Activated T-helper 1 cell treated with anti-CD3 and anti-CD28 coated beads, Interleukin-2, amount 50 U/mL, for 16 hours (primary cell): ENCODE results near the gene GPR137B.

ENCODE experiments used
- DNase-seq, 2 donors: peaks; one replicate each; pipeline ENCODE4 v3.0.0-alpha.2; 2020; ENCODE audit warnings: low read depth in 1 of 2, low spot score in 1 of 2

GPR137B gene, protein sequence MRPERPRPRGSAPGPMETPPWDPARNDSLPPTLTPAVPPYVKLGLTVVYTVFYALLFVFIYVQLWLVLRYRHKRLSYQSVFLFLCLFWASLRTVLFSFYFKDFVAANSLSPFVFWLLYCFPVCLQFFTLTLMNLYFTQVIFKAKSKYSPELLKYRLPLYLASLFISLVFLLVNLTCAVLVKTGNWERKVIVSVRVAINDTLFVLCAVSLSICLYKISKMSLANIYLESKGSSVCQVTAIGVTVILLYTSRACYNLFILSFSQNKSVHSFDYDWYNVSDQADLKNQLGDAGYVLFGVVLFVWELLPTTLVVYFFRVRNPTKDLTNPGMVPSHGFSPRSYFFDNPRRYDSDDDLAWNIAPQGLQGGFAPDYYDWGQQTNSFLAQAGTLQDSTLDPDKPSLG

DNA sequence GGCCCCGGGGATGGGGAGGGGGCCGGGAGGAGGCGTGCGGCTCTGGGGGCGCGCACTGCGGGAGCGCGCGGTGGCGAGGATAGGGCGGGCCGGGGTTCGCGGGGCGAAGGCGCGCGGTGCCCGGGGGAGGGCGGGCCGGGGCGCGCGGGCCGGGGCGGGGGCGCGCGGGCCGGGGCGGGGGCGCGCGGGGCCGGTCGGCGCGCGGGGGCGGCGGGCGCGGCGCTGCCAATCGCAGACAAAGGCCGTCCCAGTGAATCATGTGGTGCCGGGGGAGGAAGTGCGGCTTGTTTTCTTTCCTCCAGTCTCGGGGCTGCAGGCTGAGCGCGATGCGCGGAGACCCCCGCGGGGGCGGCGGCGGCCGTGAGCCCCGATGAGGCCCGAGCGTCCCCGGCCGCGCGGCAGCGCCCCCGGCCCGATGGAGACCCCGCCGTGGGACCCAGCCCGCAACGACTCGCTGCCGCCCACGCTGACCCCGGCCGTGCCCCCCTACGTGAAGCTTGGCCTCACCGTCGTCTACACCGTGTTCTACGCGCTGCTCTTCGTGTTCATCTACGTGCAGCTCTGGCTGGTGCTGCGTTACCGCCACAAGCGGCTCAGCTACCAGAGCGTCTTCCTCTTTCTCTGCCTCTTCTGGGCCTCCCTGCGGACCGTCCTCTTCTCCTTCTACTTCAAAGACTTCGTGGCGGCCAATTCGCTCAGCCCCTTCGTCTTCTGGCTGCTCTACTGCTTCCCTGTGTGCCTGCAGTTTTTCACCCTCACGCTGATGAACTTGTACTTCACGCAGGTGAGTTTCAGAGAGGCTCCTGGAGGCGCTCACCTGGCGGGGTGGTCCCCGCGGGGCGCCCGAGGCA is at the start of gene GPR137B:
GPR137B (plus strand) TSS at position 287 of the 851 bp plus-strand sequence; CDS start at position 371, 84 bp downstream.
- DNase-seq, result peak in 1 of 2 donors; percentile 31

DNA sequence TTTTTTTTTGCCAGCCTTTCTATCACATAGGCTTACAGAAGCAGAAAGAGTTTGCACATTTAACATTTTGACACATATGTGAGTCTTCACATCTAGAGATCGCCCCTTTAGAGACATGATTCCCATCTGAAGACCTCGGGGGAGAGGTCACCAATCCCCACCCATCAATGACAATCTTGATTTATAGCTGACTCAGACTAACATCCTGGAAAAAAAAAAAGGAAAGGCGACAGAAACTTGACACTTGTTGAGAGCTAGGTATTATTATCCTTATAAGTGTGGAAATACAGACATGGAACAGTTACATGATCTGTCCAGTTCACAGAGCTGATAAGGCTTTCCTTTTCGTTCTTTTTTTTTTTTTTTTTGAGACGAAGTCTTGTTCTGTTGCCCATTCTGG is 49.4 kb upstream of the GPR137B start:
- DNase-seq, result no peak

DNA sequence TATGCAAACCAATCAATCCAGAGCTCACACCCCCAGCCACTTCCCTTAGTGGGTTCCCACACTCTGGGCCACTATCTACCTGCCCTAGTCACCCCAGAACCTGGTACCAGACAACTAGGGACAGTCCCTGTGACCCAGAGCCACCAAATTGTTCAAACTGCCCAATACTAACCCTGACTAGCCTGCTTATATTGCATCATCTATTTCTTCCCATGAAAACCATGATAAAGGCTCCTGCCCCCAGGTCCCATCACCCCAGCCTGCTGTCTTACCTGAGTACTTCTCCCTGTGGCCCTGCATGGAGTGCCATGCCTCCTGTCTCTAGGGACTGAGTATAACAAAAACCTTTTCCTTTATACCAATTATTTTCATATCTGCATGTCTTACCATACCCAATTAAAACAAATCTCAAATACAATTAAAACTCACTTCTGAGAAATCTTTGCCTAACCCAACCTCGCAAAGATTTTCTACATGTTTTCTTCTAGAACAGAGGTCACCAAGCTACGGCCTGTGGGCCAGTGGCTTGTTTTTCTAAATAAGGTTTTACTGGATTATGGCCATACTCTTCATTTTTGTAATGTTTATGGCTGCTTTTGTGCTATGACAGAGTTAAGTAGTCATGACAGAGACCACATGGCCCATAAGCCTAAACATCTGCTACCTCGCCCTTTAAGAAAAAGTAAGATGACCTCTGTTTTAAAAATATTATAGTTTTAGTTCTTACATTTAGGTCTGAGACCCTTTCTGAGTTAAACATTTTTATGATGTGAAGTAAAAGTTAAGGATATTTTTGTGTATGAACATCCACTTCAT is 46.4 kb upstream of the GPR137B start:
- no peak for DNase-seq

DNA sequence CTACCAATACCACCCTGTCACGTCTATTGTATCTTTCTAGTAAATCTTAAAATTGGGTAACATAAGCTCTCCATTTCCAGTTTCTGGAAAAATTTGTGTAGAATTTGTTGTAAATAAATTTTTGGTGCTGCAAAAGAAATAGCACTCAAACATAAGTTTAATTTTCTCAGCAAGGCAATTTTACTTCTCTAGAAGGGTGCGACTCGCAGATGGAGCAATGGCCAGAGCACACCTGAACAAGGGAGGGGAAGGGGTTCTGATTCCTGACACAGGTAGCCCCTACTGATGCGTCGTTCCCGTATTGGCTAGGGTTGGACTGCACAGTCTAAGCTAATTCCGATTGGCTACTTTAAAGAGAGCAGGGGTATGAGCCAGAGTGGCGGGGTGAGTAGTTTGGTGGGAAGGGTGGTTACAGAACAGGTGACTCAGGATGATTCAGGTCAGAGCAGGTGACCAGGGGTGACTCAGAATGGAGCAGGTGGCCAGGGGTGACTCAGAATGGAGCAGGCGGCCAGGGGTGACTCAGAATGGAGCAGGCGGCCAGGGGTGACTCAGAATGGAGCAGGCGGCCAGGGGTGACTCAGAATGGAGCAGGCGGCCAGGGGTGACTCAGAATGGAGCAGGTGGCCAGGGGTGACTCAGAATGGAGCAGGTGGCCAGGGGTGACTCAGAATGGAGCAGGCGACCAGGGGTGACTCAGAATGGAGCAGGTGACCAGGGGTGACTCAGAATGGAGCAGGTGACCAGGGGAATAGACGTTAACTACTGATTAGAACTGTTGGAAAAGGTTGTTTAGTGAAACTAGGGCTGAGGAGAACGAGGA is 45.5 kb upstream of the GPR137B start:
- peak; percentile 78 to 87 for DNase-seq

- DNase-seq, result no peak
Measured at GRCh38 chr1:236098267-236098666, 44.1 kb upstream of the GPR137B start.

- DNase-seq, result no peak
Measured at GRCh38 chr1:236099355-236099974, 42.9 kb upstream of the GPR137B start.

DNA sequence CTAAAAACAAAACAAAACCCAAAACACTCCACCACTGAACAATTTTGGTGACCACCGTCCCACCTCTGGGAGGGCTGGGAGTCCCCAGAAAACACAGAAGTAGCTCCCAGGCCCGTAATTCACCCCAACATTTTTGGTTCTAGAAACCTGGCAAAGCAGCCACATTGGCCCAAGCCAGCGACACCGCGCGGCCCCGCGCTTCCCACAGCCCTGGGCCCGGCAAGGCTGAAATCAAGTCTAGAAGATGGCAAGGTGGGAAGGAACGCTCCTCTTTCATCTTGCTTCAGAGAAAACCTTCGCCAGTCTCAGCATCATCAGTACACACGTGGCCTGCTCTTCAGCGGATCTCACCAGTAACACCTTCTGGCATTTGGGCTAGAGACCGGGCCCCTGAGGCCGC is 41.5 kb upstream of the GPR137B start:
- no peak for DNase-seq

DNA sequence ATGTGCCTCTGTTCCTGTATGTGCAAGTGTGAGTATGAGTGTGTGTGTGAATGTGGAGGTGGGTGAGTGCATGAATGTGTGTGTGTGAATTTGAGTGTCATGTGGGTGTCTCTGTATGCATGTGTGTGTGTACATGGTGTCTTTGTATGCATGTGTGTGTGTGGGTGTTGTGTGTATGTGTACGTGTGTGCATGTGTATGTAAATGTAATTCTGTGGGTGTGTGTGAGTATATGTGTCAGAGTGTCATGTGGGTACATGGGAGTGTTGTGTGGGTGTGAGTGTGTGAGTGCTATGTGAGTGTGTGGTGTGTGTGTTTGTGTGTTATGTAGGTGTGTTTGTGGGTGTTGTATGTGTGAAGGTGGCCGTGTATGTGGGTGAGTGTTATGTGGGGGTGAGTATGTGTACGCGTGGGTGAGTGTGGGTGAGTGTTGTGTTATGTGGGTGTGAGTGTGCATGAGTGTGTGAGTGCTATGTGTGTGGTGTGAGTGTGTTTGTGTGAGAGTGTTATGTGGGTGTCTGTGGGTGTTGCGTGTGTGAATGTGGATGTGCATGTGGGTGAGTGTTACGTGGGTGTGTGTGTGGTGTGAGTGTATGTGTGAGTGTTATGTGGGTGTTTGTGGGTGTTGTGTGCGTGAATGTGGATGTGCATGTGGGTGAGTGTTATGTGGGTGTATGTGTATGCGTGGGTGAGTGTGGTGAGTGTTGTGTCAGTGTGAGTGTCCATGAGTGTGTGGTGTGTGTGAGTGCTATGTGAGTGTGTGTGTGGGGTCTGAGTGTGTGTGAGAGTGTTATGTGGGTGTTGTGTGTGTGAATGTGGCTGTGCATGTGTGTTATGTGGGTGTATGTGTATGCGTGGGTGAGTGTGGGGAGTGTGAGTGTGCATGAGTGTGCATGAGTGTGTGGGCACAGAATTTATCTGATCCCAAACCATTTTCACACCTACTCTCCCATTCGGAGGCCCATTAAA is 40.8 kb upstream of the GPR137B start:
- DNase-seq, result no peak

- no peak for DNase-seq
Measured at GRCh38 chr1:236102611-236103010, 39.7 kb upstream of the GPR137B start.

GRCh38 chr1:236103059-236103458 is 39.3 kb upstream of the GPR137B start:
- no peak for DNase-seq

DNA sequence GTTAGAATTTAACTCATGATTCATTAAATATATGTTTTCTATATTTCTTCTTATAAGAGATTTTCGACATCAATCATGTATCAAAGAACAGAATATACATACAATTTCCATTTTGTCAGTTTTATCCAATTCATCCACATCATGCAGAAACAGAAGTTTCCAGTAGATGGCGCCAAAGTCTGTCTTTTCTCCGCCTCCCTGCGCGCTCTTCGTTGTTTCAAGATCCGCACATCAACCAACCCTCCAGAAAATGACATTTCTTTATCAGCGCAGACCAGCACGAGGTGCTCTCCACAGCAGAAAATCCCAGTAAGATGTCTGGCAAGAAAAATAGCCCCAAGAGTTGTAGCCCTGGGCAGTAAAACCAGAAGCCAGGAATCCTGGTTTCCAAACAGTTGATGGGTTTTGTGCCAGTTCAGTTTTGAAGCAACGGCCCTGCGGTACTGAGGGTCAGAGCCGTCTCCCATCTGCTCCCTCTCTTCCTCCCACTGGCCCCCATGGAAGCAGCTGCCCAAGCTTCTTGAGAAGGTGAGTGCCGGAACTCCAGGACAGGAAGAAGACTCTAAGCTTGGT is 38.6 kb upstream of the GPR137B start:
- peak; percentile 18 to 29 for DNase-seq

GRCh38 chr1:236107121-236107907 is 35.0 kb upstream of the GPR137B start:
- no peak for DNase-seq

DNA sequence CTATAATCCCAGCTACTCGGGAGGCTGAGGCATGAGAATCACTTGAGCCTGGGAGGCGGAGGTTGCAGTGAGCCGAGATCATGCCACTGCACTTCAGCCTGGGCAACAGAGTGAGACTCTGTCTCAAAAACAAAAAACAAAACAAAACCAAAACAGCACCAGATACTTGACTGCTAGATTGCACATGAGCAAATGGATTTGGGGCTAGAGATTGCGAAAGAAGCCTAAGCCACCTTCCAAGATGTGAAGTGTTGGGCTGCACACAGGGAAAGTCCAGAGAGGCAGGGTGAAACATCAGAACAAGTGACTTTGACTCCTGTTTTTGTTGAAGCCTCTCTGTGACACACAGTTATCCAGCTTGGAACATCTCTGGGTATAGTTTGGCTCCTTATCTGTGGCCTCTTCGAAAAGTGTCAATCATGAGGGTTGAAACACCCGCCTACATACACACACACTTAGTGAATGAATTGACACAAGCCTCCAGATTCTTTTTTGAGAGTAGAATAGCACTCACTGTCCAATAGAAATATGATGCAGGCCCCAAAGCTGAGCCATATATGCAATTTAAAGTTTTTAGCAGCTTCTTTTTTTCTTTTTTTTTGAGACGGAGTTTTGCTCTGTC is 34.2 kb upstream of the GPR137B start:
- DNase-seq, result no peak

GRCh38 chr1:236110137-236110536 is 32.2 kb upstream of the GPR137B start:
- no peak for DNase-seq

GRCh38 chr1:236111527-236112331 is 30.6 kb upstream of the GPR137B start:
- no peak for DNase-seq

GRCh38 chr1:236112332-236112627 is 30.1 kb upstream of the GPR137B start:
- no peak for DNase-seq
